ENCODE data around the gene RAB33A. TPM values are rescaled to one million over a fixed set of nuclear protein-coding genes. Genes with fewer than 3 reads are reported as not detected.

RAB33A gene
- total and polyA plus RNA-seq, 4 donors, result 0.64 to 1.8 (median 0.78) TPM

GRCh38 chrX:130196466-130196865, 24.7 kb downstream of the RAB33A start:
- H3K27me3 ChIP-seq (ENCODE audit: control insufficient read depth in 1 of 2, insufficient read depth in 2 of 2, low read length in 1 of 2), result no peaks in the 10 kb centered on the region
- DNase-seq (no peak), ATAC-seq (ENCODE audit: low FRiP score) (no peak)
- no peaks in the 10 kb centered on the region for H3K4me1 ChIP-seq (ENCODE audit: control insufficient read depth in 1 of 2, insufficient read depth in 2 of 2, low read length in 2 of 2)
- intact Hi-C loops (cut with DNase I), result loop anchor here in 1 of 2 donors (10.0 kb wide), 1 partner anchor 592 kb away; no protein-coding TSS in a partner anchor
- no peak overlapping the region for H3K27ac ChIP-seq (ENCODE audit: low read depth in 1 of 2, low read length in 2 of 2)
- no peaks in the 10 kb centered on the region for H3K9me3 ChIP-seq (ENCODE audit: control insufficient read depth, low read length)
- H3K36me3 ChIP-seq (ENCODE audit: control insufficient read depth in 1 of 2, insufficient read depth in 2 of 2, low read length in 1 of 2), result no peaks in the 10 kb centered on the region
- H3K4me3 ChIP-seq (ENCODE audit: low read length in 2 of 2), result no peak overlapping the region
- WGBS, 2 donors, result 61 to 62% methylated on average over 7 of the region's 7 CpGs

GRCh38 chrX:130197464-130197863, 25.7 kb downstream of the RAB33A start:
- H3K4me1 ChIP-seq (ENCODE audit: control insufficient read depth in 1 of 2, insufficient read depth in 2 of 2, low read length in 2 of 2), result no peaks in the 10 kb centered on the region
- H3K27me3 ChIP-seq (ENCODE audit: control insufficient read depth in 1 of 2, insufficient read depth in 2 of 2, low read length in 1 of 2), result no peaks in the 10 kb centered on the region
- intact Hi-C loops (cut with DNase I), result loop anchor here in 1 of 2 donors (10.0 kb wide), 1 partner anchor 593 kb away; no protein-coding TSS in a partner anchor
- H3K27ac ChIP-seq (ENCODE audit: low read depth in 1 of 2, low read length in 2 of 2), result no peak overlapping the region
- 65 to 67% methylated on average over 5 of the region's 5 CpGs for WGBS, 2 donors
- H3K36me3 ChIP-seq (ENCODE audit: control insufficient read depth in 1 of 2, insufficient read depth in 2 of 2, low read length in 1 of 2), result no peaks in the 10 kb centered on the region
- no peak overlapping the region for H3K4me3 ChIP-seq (ENCODE audit: low read length in 2 of 2)
- DNase-seq (no peak), ATAC-seq (ENCODE audit: low FRiP score) (no peak)
- H3K9me3 ChIP-seq (ENCODE audit: control insufficient read depth, low read length), result no peaks in the 10 kb centered on the region

GRCh38 chrX:130204647-130205046, 32.9 kb downstream of the RAB33A start:
- intact Hi-C loops (cut with DNase I), result no loop called here
- WGBS, 2 donors, result 35 to 64% methylated on average over 1 of the region's 1 CpG

GRCh38 chrX:130211415-130212186, 39.8 kb downstream of the RAB33A start:
- DNase-seq, result no peak
- WGBS, 2 donors, result 66 to 90% methylated on average over 4 of the region's 4 CpGs
- no peaks in the 10 kb centered on the region for H3K9me3 ChIP-seq (ENCODE audit: control insufficient read depth, low read length)

More at GRCh38 chrX:130204647-130205046, 32.9 kb downstream of the RAB33A start:
- H3K9me3 ChIP-seq (ENCODE audit: control insufficient read depth, low read length), result no peaks in the 10 kb centered on the region
- DNase-seq (no peak), ATAC-seq (ENCODE audit: low FRiP score) (no peak)
- no peaks in the 10 kb centered on the region for H3K27me3 ChIP-seq (ENCODE audit: control insufficient read depth in 1 of 2, insufficient read depth in 2 of 2, low read length in 1 of 2)
- H3K36me3 ChIP-seq (ENCODE audit: control insufficient read depth in 1 of 2, insufficient read depth in 2 of 2, low read length in 1 of 2), result no peaks in the 10 kb centered on the region
- no peaks in the 10 kb centered on the region for H3K4me1 ChIP-seq (ENCODE audit: control insufficient read depth in 1 of 2, insufficient read depth in 2 of 2, low read length in 2 of 2)
- H3K4me3 ChIP-seq (ENCODE audit: low read length in 2 of 2), result no peak overlapping the region
- no peak overlapping the region for H3K27ac ChIP-seq (ENCODE audit: low read depth in 1 of 2, low read length in 2 of 2)

GRCh38 chrX:130212371-130212770, 40.6 kb downstream of the RAB33A start:
- WGBS, 2 donors, result 85 to 97% methylated on average over 1 of the region's 1 CpG
- Histone ChIP-seq H3K4me1 (ENCODE audit: control insufficient read depth in 1 of 2, insufficient read depth in 2 of 2, low read length in 2 of 2) (no peaks in the 10 kb centered on the region), H3K9me3 (ENCODE audit: control insufficient read depth, low read length) (no peaks in the 10 kb centered on the region), H3K27me3 (ENCODE audit: control insufficient read depth in 1 of 2, insufficient read depth in 2 of 2, low read length in 1 of 2) (no peaks in the 10 kb centered on the region), H3K27ac (ENCODE audit: low read depth in 1 of 2, low read length in 2 of 2) (no peak overlapping the region), H3K4me3 (ENCODE audit: low read length in 2 of 2) (no peak overlapping the region), H3K36me3 (ENCODE audit: control insufficient read depth in 1 of 2, insufficient read depth in 2 of 2, low read length in 1 of 2) (no peaks in the 10 kb centered on the region)
- intact Hi-C loops (cut with DNase I), result no loop called here
- ATAC-seq (ENCODE audit: low FRiP score) (no peak), DNase-seq (no peak)

More at GRCh38 chrX:130211415-130212186, 39.8 kb downstream of the RAB33A start:
- Histone ChIP-seq H3K27me3 (ENCODE audit: control insufficient read depth in 1 of 2, insufficient read depth in 2 of 2, low read length in 1 of 2) (no peaks in the 10 kb centered on the region), H3K4me1 (ENCODE audit: control insufficient read depth in 1 of 2, insufficient read depth in 2 of 2, low read length in 2 of 2) (no peaks in the 10 kb centered on the region), H3K36me3 (ENCODE audit: control insufficient read depth in 1 of 2, insufficient read depth in 2 of 2, low read length in 1 of 2) (no peaks in the 10 kb centered on the region), H3K27ac (ENCODE audit: low read depth in 1 of 2, low read length in 2 of 2) (no peak overlapping the region), H3K4me3 (ENCODE audit: low read length in 2 of 2) (no peak overlapping the region)
- intact Hi-C loops (cut with DNase I), result no loop called here
- no peak for ATAC-seq (ENCODE audit: low FRiP score)

- Histone ChIP-seq H3K9me3 (ENCODE audit: control insufficient read depth, low read length) (no peaks in the 10 kb centered on the region), H3K27me3 (ENCODE audit: control insufficient read depth in 1 of 2, insufficient read depth in 2 of 2, low read length in 1 of 2) (no peaks in the 10 kb centered on the region), H3K36me3 (ENCODE audit: control insufficient read depth in 1 of 2, insufficient read depth in 2 of 2, low read length in 1 of 2) (no peaks in the 10 kb centered on the region), H3K27ac (ENCODE audit: low read depth in 1 of 2, low read length in 2 of 2) (no peak overlapping the region), H3K4me1 (ENCODE audit: control insufficient read depth in 1 of 2, insufficient read depth in 2 of 2, low read length in 2 of 2) (no peaks in the 10 kb centered on the region), H3K4me3 (ENCODE audit: low read length in 2 of 2) (no peak overlapping the region)
- 86 to 95% methylated on average over 2 of the region's 2 CpGs for WGBS, 2 donors
- intact Hi-C loops (cut with DNase I), result no loop called here
- ATAC-seq (ENCODE audit: low FRiP score) (no peak), DNase-seq (no peak)
Measured at GRCh38 chrX:130213376-130213775, 41.6 kb downstream of the RAB33A start.

GRCh38 chrX:130216320-130216719, 44.6 kb downstream of the RAB33A start:
- intact Hi-C loops (cut with DNase I), result no loop called here
- Histone ChIP-seq H3K9me3 (ENCODE audit: control insufficient read depth, low read length) (no peaks in the 10 kb centered on the region), H3K27me3 (ENCODE audit: control insufficient read depth in 1 of 2, insufficient read depth in 2 of 2, low read length in 1 of 2) (no peaks in the 10 kb centered on the region), H3K27ac (ENCODE audit: low read depth in 1 of 2, low read length in 2 of 2) (no peak overlapping the region), H3K36me3 (ENCODE audit: control insufficient read depth in 1 of 2, insufficient read depth in 2 of 2, low read length in 1 of 2) (no peaks in the 10 kb centered on the region), H3K4me3 (ENCODE audit: low read length in 2 of 2) (no peak overlapping the region), H3K4me1 (ENCODE audit: control insufficient read depth in 1 of 2, insufficient read depth in 2 of 2, low read length in 2 of 2) (no peaks in the 10 kb centered on the region)
- ATAC-seq (ENCODE audit: low FRiP score) (no peak), DNase-seq (no peak)
- 70 to 87% methylated on average over 4 of the region's 4 CpGs for WGBS, 2 donors

- no peak for ATAC-seq (ENCODE audit: low FRiP score)
- Histone ChIP-seq H3K27me3 (ENCODE audit: control insufficient read depth in 1 of 2, insufficient read depth in 2 of 2, low read length in 1 of 2) (no peaks in the 10 kb centered on the region), H3K27ac (ENCODE audit: low read depth in 1 of 2, low read length in 2 of 2) (no peak overlapping the region), H3K4me1 (ENCODE audit: control insufficient read depth in 1 of 2, insufficient read depth in 2 of 2, low read length in 2 of 2) (no peaks in the 10 kb centered on the region), H3K9me3 (ENCODE audit: control insufficient read depth, low read length) (no peaks in the 10 kb centered on the region), H3K4me3 (ENCODE audit: low read length in 2 of 2) (no peak overlapping the region), H3K36me3 (ENCODE audit: control insufficient read depth in 1 of 2, insufficient read depth in 2 of 2, low read length in 1 of 2) (no peaks in the 10 kb centered on the region)
- no peak for DNase-seq
- intact Hi-C loops (cut with DNase I), result no loop called here
- WGBS, 2 donors, result 79 to 95% methylated on average over 2 of the region's 2 CpGs
Measured at GRCh38 chrX:130224810-130225209, 53.0 kb downstream of the RAB33A start.

- ATAC-seq (ENCODE audit: low FRiP score) (no peak), DNase-seq (no peak)
- intact Hi-C loops (cut with DNase I), result no loop called here
- no peak overlapping the region for H3K27ac ChIP-seq (ENCODE audit: low read depth in 1 of 2, low read length in 2 of 2)
- H3K9me3 ChIP-seq (ENCODE audit: control insufficient read depth, low read length), result no peaks in the 10 kb centered on the region
- WGBS, 2 donors, result 71 to 89% methylated on average over 2 of the region's 2 CpGs
- H3K36me3 ChIP-seq (ENCODE audit: control insufficient read depth in 1 of 2, insufficient read depth in 2 of 2, low read length in 1 of 2), result no peaks in the 10 kb centered on the region
- no peaks in the 10 kb centered on the region for H3K4me1 ChIP-seq (ENCODE audit: control insufficient read depth in 1 of 2, insufficient read depth in 2 of 2, low read length in 2 of 2)
- H3K4me3 ChIP-seq (ENCODE audit: low read length in 2 of 2), result no peak overlapping the region
- H3K27me3 ChIP-seq (ENCODE audit: control insufficient read depth in 1 of 2, insufficient read depth in 2 of 2, low read length in 1 of 2), result no peaks in the 10 kb centered on the region
Measured at GRCh38 chrX:130228871-130229270, 57.1 kb downstream of the RAB33A start.

Measured in aorta (tissue), 5 donors.